Neural progenitor cell (in vitro differentiated cells): ENCODE measurements around the gene SEMA6A.

Experiments
- CTCF ChIP-seq: fragments of 200-600 bp; sonication (generic); IDR thresholded peaks from 2 replicates; pipeline ENCODE4 v1.5.1; 2017; ENCODE audit warnings: antibody characterized with exemption, mild to moderate bottlenecking
- EZH2 ChIP-seq: fragments of 200-600 bp; sonication (generic); IDR thresholded peaks from 2 replicates; pipeline ENCODE4 v1.6.1; 2017; ENCODE audit warnings: antibody characterized with exemption, mild to moderate bottlenecking, moderate library complexity

GRCh38 chr5:116516021-116516420 is 58.6 kb downstream of the SEMA6A start:
- TF ChIP-seq CTCF: no peak
- no peak for TF ChIP-seq EZH2
